Measurements from ENCODE around the gene KRT84. TPM values are rescaled to one million over a fixed set of nuclear protein-coding genes. Genes with fewer than 3 reads are reported as not detected.

The KRT84 gene
- total and polyA plus RNA-seq, 2 donors = 0.94 to 2.5 TPM

GRCh38 chr12:52402873-52403540 lies 17.6 kb upstream of the KRT84 start:
- H3K27ac ChIP-seq (ENCODE audit: low read depth in 1 of 2, low read length in 1 of 2) = no peak overlapping the region
- WGBS = 73% methylated on average over 3 of the region's 3 CpGs
- no peaks in the 10 kb centered on the region for H3K27me3 ChIP-seq (ENCODE audit: control insufficient read depth in 2 of 2, insufficient read depth in 1 of 2, low read length in 1 of 2)
- H3K4me3 ChIP-seq (ENCODE audit: low read length in 2 of 2) = no peak overlapping the region
- no peaks in the 10 kb centered on the region for H3K9me3 ChIP-seq (ENCODE audit: control insufficient read depth in 2 of 2, insufficient read depth in 1 of 2, low read length in 1 of 2)
- DNase-seq (ENCODE audit: low read depth in 6 of 9, low spot score in 9 of 9) = no peak
- no peaks in the 10 kb centered on the region for H3K4me1 ChIP-seq (ENCODE audit: control insufficient read depth in 2 of 2, insufficient read depth in 2 of 2, low read length in 2 of 2)
- H3K36me3 ChIP-seq (ENCODE audit: control insufficient read depth in 2 of 2, insufficient read depth in 2 of 2, low read length in 1 of 2) = no peaks in the 10 kb centered on the region

- H3K9me3 ChIP-seq (ENCODE audit: control insufficient read depth in 2 of 2, insufficient read depth in 1 of 2, low read length in 1 of 2) = no peaks in the 10 kb centered on the region
- WGBS = 97% methylated on average over 2 of the region's 2 CpGs
- no peak for DNase-seq (ENCODE audit: low read depth in 6 of 9, low spot score in 9 of 9)
- H3K27me3 ChIP-seq (ENCODE audit: control insufficient read depth in 2 of 2, insufficient read depth in 1 of 2, low read length in 1 of 2) = no peaks in the 10 kb centered on the region
- H3K4me1 ChIP-seq (ENCODE audit: control insufficient read depth in 2 of 2, insufficient read depth in 2 of 2, low read length in 2 of 2) = no peaks in the 10 kb centered on the region
- H3K27ac ChIP-seq (ENCODE audit: low read depth in 1 of 2, low read length in 1 of 2) = no peak overlapping the region
- H3K4me3 ChIP-seq (ENCODE audit: low read length in 2 of 2) = no peak overlapping the region
- no peaks in the 10 kb centered on the region for H3K36me3 ChIP-seq (ENCODE audit: control insufficient read depth in 2 of 2, insufficient read depth in 2 of 2, low read length in 1 of 2)
Measured at GRCh38 chr12:52402377-52402776, 16.9 kb upstream of the KRT84 start.

DNA sequence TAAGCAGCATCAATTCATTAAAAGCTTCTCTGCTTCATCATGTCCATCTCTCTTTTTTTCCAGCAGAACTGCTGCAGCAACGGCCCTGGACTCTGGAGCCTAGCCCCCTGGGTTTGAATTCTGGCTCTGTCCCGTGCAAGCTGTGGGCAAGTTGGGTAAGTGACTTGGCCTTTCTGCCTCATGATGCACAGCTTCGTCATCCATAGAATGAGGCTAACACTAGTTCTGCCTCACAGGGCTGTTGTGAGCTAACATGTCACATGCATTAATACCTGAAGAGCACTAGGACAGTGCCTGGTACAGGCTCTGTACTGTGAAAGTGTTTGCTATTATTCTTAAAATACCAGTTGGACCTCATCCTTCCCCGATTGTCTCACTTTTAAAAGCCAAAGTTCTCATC lies 16.5 kb upstream of the KRT84 start:
- no peak overlapping the region for H3K4me3 ChIP-seq (ENCODE audit: low read length in 2 of 2)
- H3K27ac ChIP-seq (ENCODE audit: low read depth in 1 of 2, low read length in 1 of 2) = no peak overlapping the region
- H3K4me1 ChIP-seq (ENCODE audit: control insufficient read depth in 2 of 2, insufficient read depth in 2 of 2, low read length in 2 of 2) = no peaks in the 10 kb centered on the region
- WGBS = 90% methylated on average over 4 of the region's 4 CpGs
- no peaks in the 10 kb centered on the region for H3K27me3 ChIP-seq (ENCODE audit: control insufficient read depth in 2 of 2, insufficient read depth in 1 of 2, low read length in 1 of 2)
- H3K9me3 ChIP-seq (ENCODE audit: control insufficient read depth in 2 of 2, insufficient read depth in 1 of 2, low read length in 1 of 2) = no peaks in the 10 kb centered on the region
- DNase-seq (ENCODE audit: low read depth in 6 of 9, low spot score in 9 of 9) = no peak
- no peaks in the 10 kb centered on the region for H3K36me3 ChIP-seq (ENCODE audit: control insufficient read depth in 2 of 2, insufficient read depth in 2 of 2, low read length in 1 of 2)

GRCh38 chr12:52401526-52401925 lies 16.1 kb upstream of the KRT84 start:
- H3K27me3 ChIP-seq (ENCODE audit: control insufficient read depth in 2 of 2, insufficient read depth in 1 of 2, low read length in 1 of 2) = no peaks in the 10 kb centered on the region
- no peak for DNase-seq (ENCODE audit: low read depth in 6 of 9, low spot score in 9 of 9)
- 93% methylated on average over 5 of the region's 5 CpGs for WGBS

GRCh38 chr12:52400906-52401305 lies 15.5 kb upstream of the KRT84 start:
- no peaks in the 10 kb centered on the region for H3K9me3 ChIP-seq (ENCODE audit: control insufficient read depth in 2 of 2, insufficient read depth in 1 of 2, low read length in 1 of 2)
- no peak overlapping the region for H3K27ac ChIP-seq (ENCODE audit: low read depth in 1 of 2, low read length in 1 of 2)
- no peak for DNase-seq (ENCODE audit: low read depth in 6 of 9, low spot score in 9 of 9)
- no peaks in the 10 kb centered on the region for H3K4me1 ChIP-seq (ENCODE audit: control insufficient read depth in 2 of 2, insufficient read depth in 2 of 2, low read length in 2 of 2)
- 92% methylated on average over 9 of the region's 9 CpGs for WGBS
- H3K36me3 ChIP-seq (ENCODE audit: control insufficient read depth in 2 of 2, insufficient read depth in 2 of 2, low read length in 1 of 2) = no peaks in the 10 kb centered on the region
- no peak overlapping the region for H3K4me3 ChIP-seq (ENCODE audit: low read length in 2 of 2)
- H3K27me3 ChIP-seq (ENCODE audit: control insufficient read depth in 2 of 2, insufficient read depth in 1 of 2, low read length in 1 of 2) = no peaks in the 10 kb centered on the region

More at GRCh38 chr12:52401526-52401925, 16.1 kb upstream of the KRT84 start:
- no peak overlapping the region for H3K27ac ChIP-seq (ENCODE audit: low read depth in 1 of 2, low read length in 1 of 2)
- no peaks in the 10 kb centered on the region for H3K4me1 ChIP-seq (ENCODE audit: control insufficient read depth in 2 of 2, insufficient read depth in 2 of 2, low read length in 2 of 2)
- no peaks in the 10 kb centered on the region for H3K9me3 ChIP-seq (ENCODE audit: control insufficient read depth in 2 of 2, insufficient read depth in 1 of 2, low read length in 1 of 2)
- H3K36me3 ChIP-seq (ENCODE audit: control insufficient read depth in 2 of 2, insufficient read depth in 2 of 2, low read length in 1 of 2) = no peaks in the 10 kb centered on the region
- no peak overlapping the region for H3K4me3 ChIP-seq (ENCODE audit: low read length in 2 of 2)

DNA sequence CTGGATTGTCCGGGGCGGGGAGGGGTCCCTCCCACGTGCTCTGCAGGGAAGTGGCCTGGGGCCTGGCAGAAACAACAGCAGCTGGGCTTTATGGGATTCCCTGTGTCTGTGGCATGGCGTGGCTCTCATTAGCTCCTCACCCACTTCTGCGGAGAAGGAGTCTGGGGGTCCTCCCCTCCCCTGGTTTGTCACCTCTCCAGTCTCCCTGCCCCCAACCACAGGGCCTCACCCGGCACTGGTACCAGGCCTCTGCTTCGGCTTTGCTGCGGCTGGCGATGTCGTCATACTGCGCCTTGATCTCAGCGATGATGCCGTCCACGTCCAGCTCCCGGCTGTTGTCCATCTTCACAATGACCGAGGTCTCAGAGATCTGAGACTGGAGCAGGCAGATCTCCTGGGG lies 14.3 kb upstream of the KRT84 start:
- H3K27ac ChIP-seq (ENCODE audit: low read depth in 1 of 2, low read length in 1 of 2) = no peak overlapping the region
- no peak overlapping the region for H3K4me3 ChIP-seq (ENCODE audit: low read length in 2 of 2)
- no peaks in the 10 kb centered on the region for H3K27me3 ChIP-seq (ENCODE audit: control insufficient read depth in 2 of 2, insufficient read depth in 1 of 2, low read length in 1 of 2)
- H3K4me1 ChIP-seq (ENCODE audit: control insufficient read depth in 2 of 2, insufficient read depth in 2 of 2, low read length in 2 of 2) = no peaks in the 10 kb centered on the region
- H3K9me3 ChIP-seq (ENCODE audit: control insufficient read depth in 2 of 2, insufficient read depth in 1 of 2, low read length in 1 of 2) = no peaks in the 10 kb centered on the region
- WGBS = 96% methylated on average over 16 of the region's 16 CpGs
- H3K36me3 ChIP-seq (ENCODE audit: control insufficient read depth in 2 of 2, insufficient read depth in 2 of 2, low read length in 1 of 2) = no peaks in the 10 kb centered on the region
- DNase-seq (ENCODE audit: low read depth in 6 of 9, low spot score in 9 of 9) = no peak

DNA sequence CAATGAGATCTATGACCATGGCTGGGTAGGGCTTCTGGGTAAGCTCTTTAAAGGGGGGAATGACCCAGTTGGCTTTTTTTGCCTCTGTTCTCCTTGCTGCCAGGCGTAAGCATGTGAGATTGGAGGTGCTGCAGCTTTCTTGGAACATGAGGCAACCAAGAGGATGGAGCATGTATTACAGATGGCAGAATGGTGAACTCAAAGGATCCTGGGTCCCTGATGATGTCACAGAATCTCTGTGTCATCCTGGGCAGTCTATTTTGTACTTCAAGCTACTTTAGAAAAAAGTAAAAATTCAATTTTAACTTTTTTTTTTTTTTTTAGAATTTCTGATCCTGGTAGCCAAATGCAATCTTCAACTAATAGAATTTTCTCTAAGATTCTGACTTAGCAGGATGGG lies 12.7 kb upstream of the KRT84 start:
- Histone ChIP-seq H3K27ac (ENCODE audit: low read depth in 1 of 2, low read length in 1 of 2) (no peak overlapping the region), H3K4me1 (ENCODE audit: control insufficient read depth in 2 of 2, insufficient read depth in 2 of 2, low read length in 2 of 2) (peaks cover 0 to under 1% of the 10 kb centered on the region in 2 donors)

DNA sequence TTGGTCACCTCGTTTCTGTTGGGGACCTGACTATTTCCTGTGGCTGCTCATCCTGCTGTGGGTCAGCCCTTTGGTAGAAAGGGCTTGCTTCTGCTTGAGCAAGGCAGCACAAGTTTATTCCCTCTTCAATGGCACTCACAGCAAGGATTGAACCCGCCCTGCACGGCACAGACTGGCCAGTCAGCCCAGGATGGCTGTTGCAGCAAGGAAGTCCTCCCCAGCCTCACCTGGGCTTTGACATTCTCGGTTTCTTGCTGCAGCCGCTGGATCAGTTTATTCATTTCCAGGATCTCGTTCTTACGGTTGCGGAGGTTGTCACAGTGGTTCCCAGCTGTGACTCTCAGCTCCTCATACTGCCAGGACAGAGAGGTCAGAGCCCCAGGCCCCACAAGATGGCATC lies 11.2 kb upstream of the KRT84 start:
- no peak for DNase-seq (ENCODE audit: low read depth in 6 of 9, low spot score in 9 of 9)
- no peak overlapping the region for H3K4me3 ChIP-seq (ENCODE audit: low read length in 2 of 2)
- H3K4me1 ChIP-seq (ENCODE audit: control insufficient read depth in 2 of 2, insufficient read depth in 2 of 2, low read length in 2 of 2) = peaks cover 0 to 12% of the 10 kb centered on the region in 2 donors
- no peaks in the 10 kb centered on the region for H3K9me3 ChIP-seq (ENCODE audit: control insufficient read depth in 2 of 2, insufficient read depth in 1 of 2, low read length in 1 of 2)
- H3K27me3 ChIP-seq (ENCODE audit: control insufficient read depth in 2 of 2, insufficient read depth in 1 of 2, low read length in 1 of 2) = no peaks in the 10 kb centered on the region
- H3K27ac ChIP-seq (ENCODE audit: low read depth in 1 of 2, low read length in 1 of 2) = no peak overlapping the region
- H3K36me3 ChIP-seq (ENCODE audit: control insufficient read depth in 2 of 2, insufficient read depth in 2 of 2, low read length in 1 of 2) = no peaks in the 10 kb centered on the region
- 92% methylated on average over 8 of the region's 8 CpGs for WGBS

More for the DNA sequence above, 12.7 kb upstream of the KRT84 start:
- Histone ChIP-seq H3K4me3 (ENCODE audit: low read length in 2 of 2) (no peak overlapping the region), H3K9me3 (ENCODE audit: control insufficient read depth in 2 of 2, insufficient read depth in 1 of 2, low read length in 1 of 2) (no peaks in the 10 kb centered on the region), H3K36me3 (ENCODE audit: control insufficient read depth in 2 of 2, insufficient read depth in 2 of 2, low read length in 1 of 2) (no peaks in the 10 kb centered on the region), H3K27me3 (ENCODE audit: control insufficient read depth in 2 of 2, insufficient read depth in 1 of 2, low read length in 1 of 2) (no peaks in the 10 kb centered on the region)
- 93% methylated on average over 1 of the region's 1 CpG for WGBS
- no peak for DNase-seq (ENCODE audit: low read depth in 6 of 9, low spot score in 9 of 9)

- DNase-seq (ENCODE audit: low read depth in 6 of 9, low spot score in 9 of 9) = peak in 1 of 9 donors; percentile 9
- no peaks in the 10 kb centered on the region for H3K36me3 ChIP-seq (ENCODE audit: control insufficient read depth in 2 of 2, insufficient read depth in 2 of 2, low read length in 1 of 2)
- 79% methylated on average over 20 of the region's 20 CpGs for WGBS
Measured at GRCh38 chr12:52395761-52396434, 10.4 kb upstream of the KRT84 start.

More at GRCh38 chr12:52395761-52396434, 10.4 kb upstream of the KRT84 start:
- Histone ChIP-seq H3K4me3 (ENCODE audit: low read length in 2 of 2) (no peak overlapping the region), H3K27ac (ENCODE audit: low read depth in 1 of 2, low read length in 1 of 2) (no peak overlapping the region), H3K9me3 (ENCODE audit: control insufficient read depth in 2 of 2, insufficient read depth in 1 of 2, low read length in 1 of 2) (no peaks in the 10 kb centered on the region), H3K27me3 (ENCODE audit: control insufficient read depth in 2 of 2, insufficient read depth in 1 of 2, low read length in 1 of 2) (no peaks in the 10 kb centered on the region), H3K4me1 (ENCODE audit: control insufficient read depth in 2 of 2, insufficient read depth in 2 of 2, low read length in 2 of 2) (peaks cover 0 to 17% of the 10 kb centered on the region in 2 donors)

Measured in thymus (tissue), 11 donors.